Activated CD4-positive, alpha-beta memory T cell treated with anti-CD3 and anti-CD28 coated beads, Interleukin-2, amount 10 ng/mL, durations not matched to agents 7 days and 5 days (primary cell): ENCODE data around the gene CPA5. TPM values are rescaled to one million over a fixed set of nuclear protein-coding genes. Genes with fewer than 3 reads are reported as not detected.
A peak's percentile ranks its signal among the peaks of the same experiment; 100 is the strongest.

Experiments used
- CTCF ChIA-PET: fragments of 350-600 bp; sonication (Branson Sonifier 250); formaldehyde crosslinking; loops from one replicate; lab custom pipeline; 2021; ENCODE audit warnings: antibody characterized with exemption, inconsistent platforms; lab: Charles Lee
- POLR2A ChIA-PET: fragments of 350-600 bp; sonication (Branson Sonifier 250); formaldehyde crosslinking; loops from one replicate; lab custom pipeline; 2021; ENCODE audit warnings: antibody characterized with exemption; lab: Charles Lee
- DNase-seq: peaks from one replicate; pipeline ENCODE4 v3.0.0-alpha.2; 2020
- H3K27ac Mint-ChIP-seq: one replicate; pipeline ENCODE4 v1.8.0; 2021; ENCODE audit warnings: mild to moderate bottlenecking, mixed read lengths
- H3K27me3 Mint-ChIP-seq: one replicate; pipeline ENCODE4 v1.8.0; 2021; ENCODE audit warnings: mixed read lengths
- H3K36me3 Mint-ChIP-seq: one replicate; pipeline ENCODE4 v1.8.0; 2021; ENCODE audit warnings: low read depth, mixed read lengths
- H3K4me1 Mint-ChIP-seq: one replicate; pipeline ENCODE4 v1.8.0; 2021; ENCODE audit warnings: mixed read lengths
- H3K4me3 Mint-ChIP-seq: one replicate; pipeline ENCODE4 v1.8.0; 2021; ENCODE audit warnings: mild to moderate bottlenecking, mixed read lengths
- H3K9me3 Mint-ChIP-seq: one replicate; pipeline ENCODE4 v1.8.0; 2021; ENCODE audit warnings: mixed read lengths
- total RNA-seq, 2 experiments: library from RNA; stranded (reverse); gene quantifications; one replicate each; pipeline ENCODE4 v1.2.3, GENCODE V29; 2021

Gene CPA5
- total RNA-seq, 2 experiments from 2014 or later = not detected

GRCh38 chr7:130394421-130395195 is 50.0 kb downstream of the CPA5 start:
- no peak overlapping the region for H3K4me3 Mint-ChIP-seq
- H3K36me3 Mint-ChIP-seq = no peaks in the 10 kb centered on the region
- CTCF ChIA-PET = interaction anchor here (0.6 to 1.4 kb wide), 3 partner anchors 17 to 310 kb away, joined by 4 read pairs; partner anchors contain the start of gene CEP41
- DNase-seq = peak; percentile 41
- POLR2A ChIA-PET = interaction anchor here (1.0 to 1.4 kb wide), 3 partner anchors 9 to 46 kb away, joined by 3 read pairs; partner anchors contain the start of gene CEP41
- no peaks in the 10 kb centered on the region for H3K9me3 Mint-ChIP-seq
- peak overlapping the region; percentile 57 for H3K27ac Mint-ChIP-seq
- no peaks in the 10 kb centered on the region for H3K27me3 Mint-ChIP-seq
- peaks cover 21% of the 10 kb centered on the region for H3K4me1 Mint-ChIP-seq

- Mint-ChIP-seq H3K36me3 (no peaks in the 10 kb centered on the region), H3K27me3 (no peaks in the 10 kb centered on the region), H3K9me3 (no peaks in the 10 kb centered on the region), H3K4me1 (peaks cover 21% of the 10 kb centered on the region), H3K27ac (no peak overlapping the region), H3K4me3 (no peak overlapping the region)
- no peak for DNase-seq
- POLR2A ChIA-PET = no interaction called here
- CTCF ChIA-PET = no interaction called here
Observed at GRCh38 chr7:130395421-130395820, 50.8 kb downstream of the CPA5 start.

- CTCF ChIA-PET = no interaction called here
- no peak overlapping the region for H3K4me3 Mint-ChIP-seq
- H3K27me3 Mint-ChIP-seq = no peaks in the 10 kb centered on the region
- H3K36me3 Mint-ChIP-seq = peaks cover 4% of the 10 kb centered on the region
- H3K27ac Mint-ChIP-seq = no peak overlapping the region
- POLR2A ChIA-PET = no interaction called here
- peaks cover 21% of the 10 kb centered on the region for H3K4me1 Mint-ChIP-seq
- no peak for DNase-seq
- H3K9me3 Mint-ChIP-seq = no peaks in the 10 kb centered on the region
Observed at GRCh38 chr7:130396109-130396508, 51.5 kb downstream of the CPA5 start.

GRCh38 chr7:130397051-130397757 is 52.6 kb downstream of the CPA5 start:
- Mint-ChIP-seq H3K9me3 (no peaks in the 10 kb centered on the region), H3K4me1 (peaks cover 21% of the 10 kb centered on the region)
- POLR2A ChIA-PET = no interaction called here

GRCh38 chr7:130397758-130398073 is 53.1 kb downstream of the CPA5 start:
- ChIA-PET CTCF (no interaction called here), POLR2A (no interaction called here)
- Mint-ChIP-seq H3K4me3 (no peak overlapping the region), H3K27ac (no peak overlapping the region), H3K9me3 (no peaks in the 10 kb centered on the region), H3K4me1 (peaks cover 21% of the 10 kb centered on the region), H3K27me3 (no peaks in the 10 kb centered on the region), H3K36me3 (peaks cover 5% of the 10 kb centered on the region)
- DNase-seq = no peak

More at GRCh38 chr7:130397051-130397757, 52.6 kb downstream of the CPA5 start:
- CTCF ChIA-PET = no interaction called here
- DNase-seq = no peak
- H3K4me3 Mint-ChIP-seq = no peak overlapping the region
- H3K36me3 Mint-ChIP-seq = peaks cover 5% of the 10 kb centered on the region
- no peak overlapping the region for H3K27ac Mint-ChIP-seq
- H3K27me3 Mint-ChIP-seq = no peaks in the 10 kb centered on the region

- POLR2A ChIA-PET = no interaction called here
- Mint-ChIP-seq H3K36me3 (peaks cover 5% of the 10 kb centered on the region), H3K27ac (no peak overlapping the region), H3K4me3 (no peak overlapping the region), H3K9me3 (no peaks in the 10 kb centered on the region), H3K27me3 (no peaks in the 10 kb centered on the region), H3K4me1 (peaks cover 15% of the 10 kb centered on the region)
- CTCF ChIA-PET = no interaction called here
- no peak for DNase-seq
Observed at GRCh38 chr7:130398526-130399090, 54.0 kb downstream of the CPA5 start.

GRCh38 chr7:130400120-130400572 is 55.5 kb downstream of the CPA5 start:
- Mint-ChIP-seq H3K9me3 (no peaks in the 10 kb centered on the region), H3K4me1 (peaks cover 2% of the 10 kb centered on the region), H3K36me3 (peaks cover 5% of the 10 kb centered on the region), H3K27ac (no peak overlapping the region), H3K27me3 (no peaks in the 10 kb centered on the region), H3K4me3 (no peak overlapping the region)
- no peak for DNase-seq
- ChIA-PET CTCF (no interaction called here), POLR2A (no interaction called here)

- CTCF ChIA-PET = no interaction called here
- H3K27me3 Mint-ChIP-seq = no peaks in the 10 kb centered on the region
- no peak overlapping the region for H3K4me3 Mint-ChIP-seq
- POLR2A ChIA-PET = no interaction called here
- no peak for DNase-seq
- H3K9me3 Mint-ChIP-seq = no peaks in the 10 kb centered on the region
- peaks cover 5% of the 10 kb centered on the region for H3K36me3 Mint-ChIP-seq
- no peaks in the 10 kb centered on the region for H3K4me1 Mint-ChIP-seq
- no peak overlapping the region for H3K27ac Mint-ChIP-seq
Observed at GRCh38 chr7:130401101-130401500, 56.5 kb downstream of the CPA5 start.

GRCh38 chr7:130401578-130401977 is 57.0 kb downstream of the CPA5 start:
- ChIA-PET CTCF (no interaction called here), POLR2A (no interaction called here)
- H3K4me1 Mint-ChIP-seq = no peaks in the 10 kb centered on the region
- no peaks in the 10 kb centered on the region for H3K27me3 Mint-ChIP-seq
- no peaks in the 10 kb centered on the region for H3K9me3 Mint-ChIP-seq
- DNase-seq = no peak
- no peak overlapping the region for H3K27ac Mint-ChIP-seq
- H3K4me3 Mint-ChIP-seq = no peak overlapping the region
- peaks cover 5% of the 10 kb centered on the region for H3K36me3 Mint-ChIP-seq

GRCh38 chr7:130405003-130405402 is 60.4 kb downstream of the CPA5 start:
- no peaks in the 10 kb centered on the region for H3K4me1 Mint-ChIP-seq
- DNase-seq = no peak
- CTCF ChIA-PET = no interaction called here
- no peaks in the 10 kb centered on the region for H3K27me3 Mint-ChIP-seq
- POLR2A ChIA-PET = interaction anchor here (0.7 kb wide), 1 partner anchor 84 kb away, joined by 3 read pairs; no protein-coding TSS in a partner anchor
- no peak overlapping the region for H3K4me3 Mint-ChIP-seq
- H3K27ac Mint-ChIP-seq = no peak overlapping the region
- H3K9me3 Mint-ChIP-seq = no peaks in the 10 kb centered on the region
- H3K36me3 Mint-ChIP-seq = peaks cover 5% of the 10 kb centered on the region

- Mint-ChIP-seq H3K27me3 (no peaks in the 10 kb centered on the region), H3K4me3 (no peak overlapping the region), H3K36me3 (no peaks in the 10 kb centered on the region), H3K4me1 (no peaks in the 10 kb centered on the region), H3K9me3 (no peaks in the 10 kb centered on the region), H3K27ac (no peak overlapping the region)
- CTCF ChIA-PET = no interaction called here
- no peak for DNase-seq
- POLR2A ChIA-PET = no interaction called here
Observed at GRCh38 chr7:130409067-130409711, 64.6 kb downstream of the CPA5 start.

GRCh38 chr7:130409712-130410072 is 65.1 kb downstream of the CPA5 start:
- POLR2A ChIA-PET = no interaction called here
- CTCF ChIA-PET = no interaction called here
- no peak for DNase-seq
- Mint-ChIP-seq H3K4me3 (no peak overlapping the region), H3K4me1 (peaks cover under 1% of the 10 kb centered on the region), H3K27me3 (no peaks in the 10 kb centered on the region), H3K36me3 (no peaks in the 10 kb centered on the region), H3K27ac (no peak overlapping the region), H3K9me3 (no peaks in the 10 kb centered on the region)
